ENCODE measurements around the gene SHROOM1.

The SHROOM1 gene

GRCh38 chr5:132787076-132787475 lies 43.4 kb downstream of the SHROOM1 start:
- TF ChIP-seq EZH2phosphoT487 (IDR thresholded peaks at IDR 0.05; ENCODE audit: borderline replicate concordance): no peak
- TF ChIP-seq, protein P1, sequence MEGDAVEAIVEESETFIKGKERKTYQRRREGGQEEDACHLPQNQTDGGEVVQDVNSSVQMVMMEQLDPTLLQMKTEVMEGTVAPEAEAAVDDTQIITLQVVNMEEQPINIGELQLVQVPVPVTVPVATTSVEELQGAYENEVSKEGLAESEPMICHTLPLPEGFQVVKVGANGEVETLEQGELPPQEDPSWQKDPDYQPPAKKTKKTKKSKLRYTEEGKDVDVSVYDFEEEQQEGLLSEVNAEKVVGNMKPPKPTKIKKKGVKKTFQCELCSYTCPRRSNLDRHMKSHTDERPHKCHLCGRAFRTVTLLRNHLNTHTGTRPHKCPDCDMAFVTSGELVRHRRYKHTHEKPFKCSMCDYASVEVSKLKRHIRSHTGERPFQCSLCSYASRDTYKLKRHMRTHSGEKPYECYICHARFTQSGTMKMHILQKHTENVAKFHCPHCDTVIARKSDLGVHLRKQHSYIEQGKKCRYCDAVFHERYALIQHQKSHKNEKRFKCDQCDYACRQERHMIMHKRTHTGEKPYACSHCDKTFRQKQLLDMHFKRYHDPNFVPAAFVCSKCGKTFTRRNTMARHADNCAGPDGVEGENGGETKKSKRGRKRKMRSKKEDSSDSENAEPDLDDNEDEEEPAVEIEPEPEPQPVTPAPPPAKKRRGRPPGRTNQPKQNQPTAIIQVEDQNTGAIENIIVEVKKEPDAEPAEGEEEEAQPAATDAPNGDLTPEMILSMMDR (conservative IDR thresholded peaks at IDR 0.05; ENCODE audit: low read length): no peak
- Histone ChIP-seq H3K4me1 (ENCODE audit: insufficient read depth, low read length, poor library complexity, severe bottlenecking) (no peaks in the 10 kb centered on the region), H3K9me2 (replicated peaks; ENCODE audit: low read depth, low read length) (no peaks in the 10 kb centered on the region), H3K9ac (ENCODE audit: low read depth, low read length, poor library complexity, severe bottlenecking) (no peak overlapping the region), H3K36me3 (ENCODE audit: insufficient read depth, low read length) (no peaks in the 10 kb centered on the region), H3K4me3 (ENCODE audit: low read length, poor library complexity, severe bottlenecking) (no peak overlapping the region), H3K4me2 (ENCODE audit: low read depth, low read length, poor library complexity, severe bottlenecking) (no peak overlapping the region), H3F3A (ENCODE audit: low read depth) (no peaks in the 10 kb centered on the region), H3K27me3 (ENCODE audit: insufficient read depth, low read length, poor library complexity, severe bottlenecking) (no peaks in the 10 kb centered on the region), H3K9me3 (ENCODE audit: insufficient read depth, low read depth, low read length) (no peaks in the 10 kb centered on the region), H3K79me2 (ENCODE audit: insufficient read depth, low read length) (no peaks in the 10 kb centered on the region), H4K20me1 (ENCODE audit: insufficient read depth, low read length, poor library complexity, severe bottlenecking) (no peaks in the 10 kb centered on the region), H2AFZ (ENCODE audit: low read length) (no peak overlapping the region)

DNA sequence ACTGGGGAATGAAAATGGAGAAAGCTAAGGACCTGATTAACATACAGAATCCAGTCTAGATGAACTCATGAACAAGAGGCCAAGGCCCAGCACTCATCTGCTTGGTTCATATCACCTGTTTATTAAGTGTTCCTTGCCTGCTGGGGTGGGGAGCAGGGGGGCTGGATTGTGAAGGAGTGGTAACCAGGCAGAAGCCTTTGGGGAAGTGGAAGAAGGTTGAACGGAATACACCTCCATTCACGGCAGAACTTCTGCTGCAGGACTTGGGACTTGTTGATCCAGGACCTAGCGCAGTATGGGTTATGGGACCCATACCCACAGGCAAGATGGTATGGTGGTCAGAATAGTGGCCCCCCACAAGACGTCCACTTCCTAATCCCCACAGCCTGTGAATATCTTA lies 44.6 kb downstream of the SHROOM1 start:
- no peaks in the 10 kb centered on the region for H3F3A ChIP-seq (ENCODE audit: low read depth)
- no peak overlapping the region for H2AFZ ChIP-seq (ENCODE audit: low read length)
- H3K9me2 ChIP-seq (replicated peaks; ENCODE audit: low read depth, low read length): no peaks in the 10 kb centered on the region
- no peaks in the 10 kb centered on the region for H4K20me1 ChIP-seq (ENCODE audit: insufficient read depth, low read length, poor library complexity, severe bottlenecking)
- H3K4me2 ChIP-seq (ENCODE audit: low read depth, low read length, poor library complexity, severe bottlenecking): no peak overlapping the region
- no peaks in the 10 kb centered on the region for H3K79me2 ChIP-seq (ENCODE audit: insufficient read depth, low read length)
- no peaks in the 10 kb centered on the region for H3K9me3 ChIP-seq (ENCODE audit: insufficient read depth, low read depth, low read length)
- no peaks in the 10 kb centered on the region for H3K36me3 ChIP-seq (ENCODE audit: insufficient read depth, low read length)
- H3K4me3 ChIP-seq (ENCODE audit: low read length, poor library complexity, severe bottlenecking): no peak overlapping the region
- no peaks in the 10 kb centered on the region for H3K27me3 ChIP-seq (ENCODE audit: insufficient read depth, low read length, poor library complexity, severe bottlenecking)
- H3K4me1 ChIP-seq (ENCODE audit: insufficient read depth, low read length, poor library complexity, severe bottlenecking): no peaks in the 10 kb centered on the region
- H3K9ac ChIP-seq (ENCODE audit: low read depth, low read length, poor library complexity, severe bottlenecking): no peak overlapping the region
- TF ChIP-seq, protein P1 (conservative IDR thresholded peaks at IDR 0.05; ENCODE audit: low read length): no peak
- no peak for TF ChIP-seq EZH2phosphoT487 (IDR thresholded peaks at IDR 0.05; ENCODE audit: borderline replicate concordance)

GRCh38 chr5:132785365-132785764 lies 45.1 kb downstream of the SHROOM1 start:
- Histone ChIP-seq H3K4me2 (ENCODE audit: low read depth, low read length, poor library complexity, severe bottlenecking) (no peak overlapping the region), H4K20me1 (ENCODE audit: insufficient read depth, low read length, poor library complexity, severe bottlenecking) (no peaks in the 10 kb centered on the region), H3K4me1 (ENCODE audit: insufficient read depth, low read length, poor library complexity, severe bottlenecking) (no peaks in the 10 kb centered on the region), H3F3A (ENCODE audit: low read depth) (no peaks in the 10 kb centered on the region), H3K79me2 (ENCODE audit: insufficient read depth, low read length) (no peaks in the 10 kb centered on the region), H3K9ac (ENCODE audit: low read depth, low read length, poor library complexity, severe bottlenecking) (no peak overlapping the region), H3K9me2 (replicated peaks; ENCODE audit: low read depth, low read length) (no peaks in the 10 kb centered on the region), H3K9me3 (ENCODE audit: insufficient read depth, low read depth, low read length) (no peaks in the 10 kb centered on the region), H2AFZ (ENCODE audit: low read length) (no peak overlapping the region), H3K36me3 (ENCODE audit: insufficient read depth, low read length) (no peaks in the 10 kb centered on the region), H3K4me3 (ENCODE audit: low read length, poor library complexity, severe bottlenecking) (no peak overlapping the region), H3K27me3 (ENCODE audit: insufficient read depth, low read length, poor library complexity, severe bottlenecking) (no peaks in the 10 kb centered on the region)
- no peak for TF ChIP-seq EZH2phosphoT487 (IDR thresholded peaks at IDR 0.05; ENCODE audit: borderline replicate concordance)
- TF ChIP-seq, protein P1 (conservative IDR thresholded peaks at IDR 0.05; ENCODE audit: low read length): no peak

Data from Loucy (cell line).